Measurements from ENCODE around the gene SUPT6H.

Gene SUPT6H

DNA sequence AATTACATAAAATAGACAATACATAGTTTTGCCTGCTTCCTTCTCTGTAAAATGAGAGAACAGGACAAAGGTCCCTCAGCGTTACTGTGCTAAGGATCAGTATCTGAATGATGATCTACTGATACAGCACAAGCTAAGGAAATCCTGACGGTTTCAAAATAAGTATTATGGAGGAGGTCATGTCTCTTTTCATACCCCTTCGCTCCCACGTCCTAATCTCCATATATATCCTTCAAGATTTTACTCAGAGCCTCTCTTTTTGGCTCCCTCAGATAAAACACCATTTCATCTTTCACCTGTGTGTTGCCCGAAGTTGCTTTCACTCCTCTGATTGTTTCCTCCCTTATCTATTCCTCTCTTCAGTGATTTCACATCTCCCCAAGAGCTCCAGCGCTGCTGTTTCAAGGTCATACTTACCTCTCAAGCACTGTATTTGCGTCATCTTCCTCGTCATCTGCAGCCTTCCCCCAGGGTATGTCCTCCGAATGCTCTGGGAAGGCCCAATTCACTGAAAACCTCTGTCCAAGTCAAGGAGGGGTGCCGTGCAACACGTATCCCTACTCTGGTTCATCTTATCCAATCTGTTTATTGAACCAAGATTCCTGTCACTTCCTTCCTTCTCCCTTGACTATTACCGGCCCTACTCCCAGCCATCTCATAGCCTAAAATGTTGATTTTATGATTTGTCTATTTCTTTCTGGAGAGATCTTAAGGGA, 15.8 kb upstream of the SUPT6H start:
- Histone ChIP-seq H3K18ac (ENCODE audit: low read depth in 1 of 2, low read length in 2 of 2) (peak overlapping the region in 1 of 2 experiments; percentile 11), H2AFZ (ENCODE audit: low read depth, low read length) (no peak overlapping the region), H3K27ac (ENCODE audit: low read length, poor library complexity, severe bottlenecking) (peak overlapping the region; percentile 4), H2BK12ac (ENCODE audit: low read length in 2 of 2) (peak overlapping the region in 1 of 2 experiments; percentile 71), H4K8ac (ENCODE audit: low read length) (peak overlapping the region; percentile 74), H4K91ac (ENCODE audit: low read length) (no peak overlapping the region), H3K9me3 (ENCODE audit: control insufficient read depth, low read length) (no peaks in the 10 kb centered on the region), H3K4me3 (ENCODE audit: insufficient read depth in 1 of 2, low read depth in 1 of 2, low read length in 2 of 2) (peak overlapping the region in 1 of 2 experiments; percentile 78), H3K23ac (ENCODE audit: low read length in 2 of 2) (no peak overlapping the region), H3K36me3 (ENCODE audit: control insufficient read depth in 1 of 2, insufficient read depth in 2 of 2, low read depth in 1 of 2, low read length in 2 of 2) (peaks cover 34 to 46% of the 10 kb centered on the region in 2 experiments), H3K14ac (ENCODE audit: low read length in 2 of 2) (no peak overlapping the region), H3K79me1 (replicated peaks; ENCODE audit: low read length, poor library complexity, severe bottlenecking) (peaks cover 34% of the 10 kb centered on the region), H3K27me3 (ENCODE audit: control insufficient read depth in 1 of 2, insufficient read depth in 1 of 2, low read length in 2 of 2) (no peaks in the 10 kb centered on the region), H3K4me2 (ENCODE audit: low read length, poor library complexity, severe bottlenecking) (peak overlapping the region; percentile 25), H3K4me1 (ENCODE audit: control insufficient read depth, insufficient read depth, low read depth, low read length) (peaks cover 4% of the 10 kb centered on the region), H2BK120ac (ENCODE audit: low read depth, low read length) (no peak overlapping the region), H2BK15ac (ENCODE audit: low read depth, poor library complexity, severe bottlenecking) (no peak overlapping the region), H3K4ac (ENCODE audit: low read depth in 1 of 2, low read length in 2 of 2) (peak overlapping the region; percentile 18 to 32), H3K9ac (ENCODE audit: low read length) (peak overlapping the region; percentile 90), H2AK5ac (ENCODE audit: low read length, severe bottlenecking) (peak overlapping the region; percentile 40), H2BK5ac (ENCODE audit: low read depth, low read length, poor library complexity, severe bottlenecking) (no peak overlapping the region)
- DNase-seq, result no peak
- WGBS, result 89% methylated on average over 11 of the region's 12 CpGs

DNA sequence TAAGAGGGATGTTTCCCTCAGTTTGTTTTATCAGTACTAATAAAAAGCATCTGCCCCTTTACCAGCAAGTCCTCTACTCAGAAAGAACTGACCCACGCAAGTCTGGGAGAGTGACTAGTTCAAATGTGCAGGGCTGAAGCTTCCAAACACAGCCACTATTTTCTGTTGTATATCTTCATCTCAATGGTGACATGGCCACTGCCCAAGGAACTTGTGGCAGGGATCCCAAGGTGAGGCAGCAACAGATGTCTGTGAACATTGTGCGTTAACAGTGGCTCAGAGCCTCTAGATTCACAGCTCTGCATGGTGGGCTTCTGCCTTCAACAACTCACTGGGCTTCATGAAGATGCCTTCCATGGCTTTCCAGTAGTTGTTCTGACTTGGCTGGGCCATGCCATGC, 13.3 kb upstream of the SUPT6H start:
- no peak overlapping the region for H4K8ac ChIP-seq (ENCODE audit: low read length)
- H3K9ac ChIP-seq (ENCODE audit: low read length), result peak overlapping the region; percentile 24
- H3K4me2 ChIP-seq (ENCODE audit: low read length, poor library complexity, severe bottlenecking), result no peak overlapping the region
- H3K14ac ChIP-seq (ENCODE audit: low read length in 2 of 2), result no peak overlapping the region
- H3K18ac ChIP-seq (ENCODE audit: low read depth in 1 of 2, low read length in 2 of 2), result no peak overlapping the region
- no peak overlapping the region for H3K27ac ChIP-seq (ENCODE audit: low read length, poor library complexity, severe bottlenecking)
- no peak overlapping the region for H2BK12ac ChIP-seq (ENCODE audit: low read length in 2 of 2)
- H2BK5ac ChIP-seq (ENCODE audit: low read depth, low read length, poor library complexity, severe bottlenecking), result no peak overlapping the region
- peaks cover 29% of the 10 kb centered on the region for H3K79me1 ChIP-seq (replicated peaks; ENCODE audit: low read length, poor library complexity, severe bottlenecking)
- H2BK120ac ChIP-seq (ENCODE audit: low read depth, low read length), result no peak overlapping the region
- H3K27me3 ChIP-seq (ENCODE audit: control insufficient read depth in 1 of 2, insufficient read depth in 1 of 2, low read length in 2 of 2), result no peaks in the 10 kb centered on the region
- H2AK5ac ChIP-seq (ENCODE audit: low read length, severe bottlenecking), result no peak overlapping the region
- 98% methylated on average over 2 of the region's 2 CpGs for WGBS
- no peak overlapping the region for H3K4me3 ChIP-seq (ENCODE audit: insufficient read depth in 1 of 2, low read depth in 1 of 2, low read length in 2 of 2)
- peaks cover 27 to 48% of the 10 kb centered on the region in 2 experiments for H3K36me3 ChIP-seq (ENCODE audit: control insufficient read depth in 1 of 2, insufficient read depth in 2 of 2, low read depth in 1 of 2, low read length in 2 of 2)
- no peaks in the 10 kb centered on the region for H3K9me3 ChIP-seq (ENCODE audit: control insufficient read depth, low read length)
- H3K4me1 ChIP-seq (ENCODE audit: control insufficient read depth, insufficient read depth, low read depth, low read length), result peaks cover 4% of the 10 kb centered on the region
- DNase-seq, result no peak
- no peak overlapping the region for H3K4ac ChIP-seq (ENCODE audit: low read depth in 1 of 2, low read length in 2 of 2)
- H3K23ac ChIP-seq (ENCODE audit: low read length in 2 of 2), result no peak overlapping the region
- no peak overlapping the region for H2AFZ ChIP-seq (ENCODE audit: low read depth, low read length)
- no peak overlapping the region for H2BK15ac ChIP-seq (ENCODE audit: low read depth, poor library complexity, severe bottlenecking)
- no peak overlapping the region for H4K91ac ChIP-seq (ENCODE audit: low read length)

DNA sequence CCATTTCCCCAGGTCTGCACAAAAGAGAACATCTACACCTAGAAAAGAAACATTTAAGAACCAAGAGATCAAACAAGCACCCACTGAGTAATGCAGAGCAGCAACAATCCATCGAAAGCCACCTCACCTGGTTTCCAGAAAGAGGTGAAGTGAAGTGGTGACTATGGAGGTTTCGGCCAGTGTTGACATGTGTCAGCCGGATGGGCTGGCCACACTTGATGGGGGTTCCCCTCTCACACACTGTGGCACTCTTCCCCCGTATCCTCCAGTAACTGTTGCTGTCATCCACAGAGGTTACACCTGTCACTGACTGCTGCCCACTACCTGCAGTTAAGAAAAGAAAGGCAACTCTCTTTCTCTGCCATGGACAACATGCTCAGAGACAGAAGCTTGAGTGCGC, 6.8 kb upstream of the SUPT6H start:
- 100% methylated on average over 5 of the region's 5 CpGs for WGBS
- Histone ChIP-seq H3K18ac (ENCODE audit: low read depth in 1 of 2, low read length in 2 of 2) (no peak overlapping the region), H3K27ac (ENCODE audit: low read length, poor library complexity, severe bottlenecking) (no peak overlapping the region), H3K9me3 (ENCODE audit: control insufficient read depth, low read length) (no peaks in the 10 kb centered on the region), H3K4me2 (ENCODE audit: low read length, poor library complexity, severe bottlenecking) (no peak overlapping the region), H3K79me1 (replicated peaks; ENCODE audit: low read length, poor library complexity, severe bottlenecking) (peaks cover 24% of the 10 kb centered on the region), H2AFZ (ENCODE audit: low read depth, low read length) (no peak overlapping the region), H4K8ac (ENCODE audit: low read length) (no peak overlapping the region), H3K36me3 (ENCODE audit: control insufficient read depth in 1 of 2, insufficient read depth in 2 of 2, low read depth in 1 of 2, low read length in 2 of 2) (peaks cover 49 to 65% of the 10 kb centered on the region in 2 experiments), H3K4me1 (ENCODE audit: control insufficient read depth, insufficient read depth, low read depth, low read length) (peaks cover 4% of the 10 kb centered on the region), H3K23ac (ENCODE audit: low read length in 2 of 2) (no peak overlapping the region), H2AK5ac (ENCODE audit: low read length, severe bottlenecking) (no peak overlapping the region), H4K91ac (ENCODE audit: low read length) (no peak overlapping the region), H3K4ac (ENCODE audit: low read depth in 1 of 2, low read length in 2 of 2) (no peak overlapping the region), H3K14ac (ENCODE audit: low read length in 2 of 2) (no peak overlapping the region), H3K27me3 (ENCODE audit: control insufficient read depth in 1 of 2, insufficient read depth in 1 of 2, low read length in 2 of 2) (no peaks in the 10 kb centered on the region), H3K9ac (ENCODE audit: low read length) (no peak overlapping the region), H2BK5ac (ENCODE audit: low read depth, low read length, poor library complexity, severe bottlenecking) (no peak overlapping the region), H3K4me3 (ENCODE audit: insufficient read depth in 1 of 2, low read depth in 1 of 2, low read length in 2 of 2) (no peak overlapping the region), H2BK15ac (ENCODE audit: low read depth, poor library complexity, severe bottlenecking) (no peak overlapping the region), H2BK12ac (ENCODE audit: low read length in 2 of 2) (no peak overlapping the region), H2BK120ac (ENCODE audit: low read depth, low read length) (no peak overlapping the region)
- no peak for DNase-seq

DNA sequence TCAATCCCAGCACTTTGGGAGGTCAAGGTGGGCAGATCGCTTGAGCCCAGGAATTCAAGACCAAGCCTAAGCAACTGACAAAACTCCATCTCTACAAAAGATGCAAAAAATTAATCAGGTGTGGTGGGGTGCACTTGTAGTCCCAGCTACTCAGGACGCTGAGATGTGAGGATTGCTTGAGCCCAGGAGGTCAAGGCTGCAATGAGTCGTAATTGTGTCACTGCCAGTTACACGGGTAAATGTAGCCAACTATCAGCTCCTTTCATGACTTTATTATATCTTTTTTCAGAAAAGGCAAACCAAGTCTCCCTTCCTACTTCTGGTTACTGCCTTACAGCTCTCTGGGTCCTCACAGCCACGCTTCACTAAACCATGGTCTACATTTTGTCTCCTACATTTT, 4.2 kb upstream of the SUPT6H start:
- no peak overlapping the region for H2BK15ac ChIP-seq (ENCODE audit: low read depth, poor library complexity, severe bottlenecking)
- no peak overlapping the region for H2AK5ac ChIP-seq (ENCODE audit: low read length, severe bottlenecking)
- peaks cover 13% of the 10 kb centered on the region for H3K79me1 ChIP-seq (replicated peaks; ENCODE audit: low read length, poor library complexity, severe bottlenecking)
- H3K4me2 ChIP-seq (ENCODE audit: low read length, poor library complexity, severe bottlenecking), result no peak overlapping the region
- no peak overlapping the region for H3K27ac ChIP-seq (ENCODE audit: low read length, poor library complexity, severe bottlenecking)
- H3K4ac ChIP-seq (ENCODE audit: low read depth in 1 of 2, low read length in 2 of 2), result no peak overlapping the region
- H3K9me3 ChIP-seq (ENCODE audit: control insufficient read depth, low read length), result no peaks in the 10 kb centered on the region
- H3K18ac ChIP-seq (ENCODE audit: low read depth in 1 of 2, low read length in 2 of 2), result no peak overlapping the region
- peak; percentile 39 for DNase-seq
- H3K14ac ChIP-seq (ENCODE audit: low read length in 2 of 2), result no peak overlapping the region
- no peaks in the 10 kb centered on the region for H3K27me3 ChIP-seq (ENCODE audit: control insufficient read depth in 1 of 2, insufficient read depth in 1 of 2, low read length in 2 of 2)
- no peak overlapping the region for H2BK12ac ChIP-seq (ENCODE audit: low read length in 2 of 2)
- peak overlapping the region; percentile 37 for H3K9ac ChIP-seq (ENCODE audit: low read length)
- H2BK120ac ChIP-seq (ENCODE audit: low read depth, low read length), result no peak overlapping the region
- no peak overlapping the region for H4K91ac ChIP-seq (ENCODE audit: low read length)
- H3K36me3 ChIP-seq (ENCODE audit: control insufficient read depth in 1 of 2, insufficient read depth in 2 of 2, low read depth in 1 of 2, low read length in 2 of 2), result peaks cover 37 to 41% of the 10 kb centered on the region in 2 experiments
- H3K23ac ChIP-seq (ENCODE audit: low read length in 2 of 2), result no peak overlapping the region
- peaks cover 4% of the 10 kb centered on the region for H3K4me1 ChIP-seq (ENCODE audit: control insufficient read depth, insufficient read depth, low read depth, low read length)
- no peak overlapping the region for H2BK5ac ChIP-seq (ENCODE audit: low read depth, low read length, poor library complexity, severe bottlenecking)
- no peak overlapping the region for H4K8ac ChIP-seq (ENCODE audit: low read length)
- H3K4me3 ChIP-seq (ENCODE audit: insufficient read depth in 1 of 2, low read depth in 1 of 2, low read length in 2 of 2), result no peak overlapping the region
- 71% methylated on average over 5 of the region's 5 CpGs for WGBS
- no peak overlapping the region for H2AFZ ChIP-seq (ENCODE audit: low read depth, low read length)
